ENCODE data around the gene XRRA1.
"Not testable (repeated sequence)": the region's sequence is repeated elsewhere in the genome, so short reads cannot be mapped to it uniquely, and the experiment has no call there.

The XRRA1 gene

DNA sequence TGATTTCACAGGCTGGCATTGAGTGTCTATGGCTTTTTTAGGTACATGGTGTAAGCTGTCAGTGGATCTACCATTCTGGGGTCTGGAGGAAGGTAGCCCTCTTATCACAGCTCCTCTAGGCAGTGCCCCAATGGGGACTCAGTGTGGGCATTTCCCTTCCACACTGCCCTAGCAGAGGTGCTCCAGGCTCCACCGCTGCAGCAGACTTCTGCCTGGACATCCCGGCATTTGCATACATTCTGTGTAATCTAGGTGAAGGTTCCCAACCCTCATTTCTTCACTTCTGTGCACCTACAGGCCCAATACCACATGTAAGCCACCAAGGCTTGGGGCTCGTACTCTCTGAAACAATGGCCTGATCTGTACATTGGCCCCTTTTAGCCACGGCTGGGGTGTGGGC is 122.0 kb downstream of the XRRA1 start:
- DNase-seq (ENCODE audit: low read depth) = no peak

DNA sequence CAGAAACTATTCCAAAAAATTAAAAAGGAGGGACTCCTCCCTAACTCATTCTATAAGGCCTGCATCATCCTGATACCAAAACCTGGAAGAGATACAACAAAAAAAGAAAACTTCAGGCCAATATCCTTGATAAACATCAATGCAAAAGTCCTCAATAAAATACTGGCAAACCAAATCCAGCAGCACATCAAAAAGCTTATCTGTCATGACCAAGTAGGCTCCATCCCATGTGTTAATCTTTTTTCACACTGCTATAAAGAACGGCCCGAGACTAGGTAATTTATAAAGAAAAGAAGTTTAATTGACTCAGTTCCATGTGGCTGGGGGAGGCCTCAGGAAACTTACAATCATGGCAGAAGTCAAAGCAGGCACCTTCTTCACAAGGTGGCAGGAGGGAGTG is 123.3 kb downstream of the XRRA1 start:
- not testable (repeated sequence) for DNase-seq (ENCODE audit: low read depth)

DNA sequence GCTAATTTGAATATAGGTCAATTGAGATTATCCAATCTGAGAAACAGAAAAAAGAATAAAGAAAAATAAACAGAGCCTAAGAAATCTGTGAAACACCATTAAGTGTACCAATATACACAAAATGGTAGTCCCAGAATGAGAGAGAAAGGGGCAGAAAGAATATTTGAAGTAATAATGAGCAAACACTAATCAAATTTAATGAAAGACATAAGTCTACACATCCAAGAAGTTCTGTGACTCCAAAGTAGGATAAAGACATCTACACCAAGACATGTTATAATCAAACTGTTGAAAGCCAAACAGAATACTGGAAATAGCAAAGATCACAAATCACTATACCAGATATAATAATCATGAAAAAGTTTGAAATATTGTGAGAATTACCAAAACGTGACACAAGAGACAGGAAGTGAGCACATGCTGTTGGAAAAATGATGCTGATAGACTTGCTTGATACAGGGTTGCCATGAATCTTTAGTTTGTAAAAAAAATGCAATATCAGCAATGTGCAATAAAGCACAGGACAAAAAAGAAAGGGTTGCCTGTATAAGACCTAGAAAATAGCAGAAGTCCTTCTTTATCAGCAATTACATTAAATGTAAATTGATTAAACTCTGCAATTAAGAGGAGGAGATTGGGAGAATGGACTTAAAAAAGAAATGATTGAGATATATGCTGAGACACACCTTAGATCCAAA is 124.5 kb downstream of the XRRA1 start:
- DNase-seq (ENCODE audit: low read depth) = no peak

DNA sequence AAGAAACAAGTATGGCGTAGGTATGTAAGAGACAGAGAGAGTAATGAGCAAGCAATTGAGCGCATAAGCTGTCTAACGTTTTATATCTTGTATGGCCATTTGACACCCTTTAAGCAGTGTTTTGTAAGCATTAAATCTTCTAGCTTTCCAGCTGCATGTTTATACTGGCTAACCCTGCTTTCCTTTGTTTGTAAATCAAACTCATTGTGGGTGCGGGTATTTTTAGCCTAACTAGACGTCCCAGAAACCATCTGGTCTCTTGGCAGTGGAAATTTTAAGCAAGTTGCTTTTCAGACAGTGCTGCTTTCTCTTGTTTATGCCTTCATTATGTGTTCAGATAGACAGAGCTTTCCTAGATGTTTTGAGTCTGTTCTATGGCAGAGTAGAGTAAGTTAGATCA is 126.7 kb downstream of the XRRA1 start:
- no peak for DNase-seq (ENCODE audit: low read depth)

DNA sequence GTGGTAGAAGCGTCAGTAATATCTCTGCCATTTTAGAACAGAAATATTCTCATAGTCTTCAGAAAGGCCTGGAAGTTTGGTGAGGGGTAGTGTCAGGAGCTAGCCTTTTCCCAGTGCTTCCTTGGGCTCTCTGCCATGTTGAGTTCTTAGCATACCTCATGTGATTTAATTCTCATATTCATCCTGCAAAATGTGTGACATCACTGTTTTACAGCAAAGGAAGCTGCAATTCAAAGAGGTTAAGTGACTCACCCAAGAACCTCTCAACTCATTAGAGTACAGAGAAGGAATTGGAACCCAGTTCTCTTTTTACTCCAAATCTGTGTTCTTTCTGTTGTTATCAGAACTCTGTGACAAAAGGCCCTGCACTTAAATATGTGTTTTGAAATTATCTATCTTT is 128.1 kb downstream of the XRRA1 start:
- DNase-seq (ENCODE audit: low read depth) = no peak

DNA sequence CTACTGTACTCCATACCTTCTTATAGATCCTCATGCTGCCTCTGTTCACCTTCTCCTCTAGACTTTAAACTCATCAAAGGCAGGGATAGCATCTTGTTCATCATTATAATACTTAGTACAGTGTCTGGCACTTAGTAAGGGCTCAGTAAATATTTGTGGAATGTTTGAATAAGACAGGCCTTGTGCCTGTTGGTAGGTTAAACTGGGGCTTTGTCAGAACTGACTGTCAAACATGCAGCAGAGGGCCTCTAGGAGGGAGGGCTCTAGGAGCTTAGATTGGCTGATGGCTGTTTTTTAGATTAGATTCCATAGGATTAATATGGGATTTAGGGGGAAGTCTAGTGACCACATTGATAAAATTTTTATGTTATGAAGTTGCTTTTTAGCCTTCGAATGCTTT is 129.5 kb downstream of the XRRA1 start:
- no peak for DNase-seq (ENCODE audit: low read depth)

DNA sequence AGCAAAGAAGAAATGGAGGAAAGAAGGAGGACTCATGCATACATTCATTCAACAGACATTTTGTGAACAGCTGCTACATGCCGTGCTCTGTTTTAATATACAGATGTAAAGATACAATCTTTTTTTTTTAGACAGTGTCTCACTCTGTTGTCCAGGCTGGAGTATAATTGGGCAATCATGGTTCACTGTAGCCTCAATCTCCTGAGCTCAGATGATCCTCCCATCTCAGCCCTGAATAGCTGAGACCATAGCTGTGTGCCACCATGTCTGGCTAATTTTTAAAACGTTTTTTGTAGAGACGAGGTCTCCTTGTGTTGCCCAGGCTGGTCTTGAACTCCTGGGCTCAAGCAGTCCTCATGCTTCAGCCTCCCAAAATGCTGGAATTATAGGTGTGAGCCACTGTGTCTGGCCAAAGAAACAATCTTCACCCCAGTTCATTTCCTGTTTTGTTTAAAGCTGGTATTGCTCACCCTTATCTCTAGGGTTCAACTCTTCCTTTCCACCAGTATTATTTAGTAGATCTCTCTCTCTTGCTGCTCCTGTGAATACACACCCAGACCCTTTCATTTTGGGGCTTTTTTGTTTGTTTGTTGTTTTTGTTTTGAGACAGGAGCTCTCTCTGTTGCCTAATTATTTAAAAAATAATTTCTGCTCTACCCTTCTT is 130.5 kb downstream of the XRRA1 start:
- no peak for DNase-seq (ENCODE audit: low read depth)

DNA sequence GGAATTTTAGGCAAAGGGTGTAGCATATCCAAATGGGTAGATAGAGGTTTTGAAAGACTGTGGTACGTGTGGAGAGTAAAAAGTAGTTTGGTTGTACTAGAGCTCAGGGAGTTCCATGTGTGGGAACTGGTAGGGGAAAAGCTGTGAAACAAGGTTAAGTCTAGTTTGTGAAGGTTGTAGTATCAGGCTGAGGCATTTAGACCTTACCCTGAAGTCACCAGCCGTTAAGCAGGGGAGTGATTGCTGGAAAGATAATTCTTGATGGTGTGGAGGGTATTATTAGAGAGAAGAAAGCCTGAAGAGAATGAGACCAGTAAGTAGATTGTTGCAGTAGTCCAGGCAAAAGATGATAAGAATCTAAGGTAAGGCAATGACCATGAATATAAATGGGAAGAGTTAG is 132.2 kb downstream of the XRRA1 start:
- DNase-seq (ENCODE audit: low read depth) = no peak

DNA sequence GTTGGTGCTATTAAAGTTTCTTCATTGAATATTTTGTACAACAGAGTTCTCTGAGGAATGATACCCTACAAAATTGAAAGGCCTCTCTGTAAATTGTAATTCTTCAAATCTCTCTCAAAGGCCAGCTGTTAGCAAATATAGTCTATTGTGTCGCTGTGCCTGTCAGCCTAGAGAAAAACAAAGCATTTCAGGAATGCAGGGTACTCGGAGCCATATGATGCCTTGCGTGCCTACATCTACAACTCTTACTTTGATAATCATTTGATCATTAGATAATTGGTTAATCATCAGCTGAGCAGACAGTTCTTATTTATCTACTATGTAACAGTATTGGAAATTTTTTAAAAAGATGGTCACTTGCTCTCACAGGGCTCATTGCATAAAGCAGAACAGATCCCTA is 132.9 kb downstream of the XRRA1 start:
- DNase-seq (ENCODE audit: low read depth) = no peak

DNA sequence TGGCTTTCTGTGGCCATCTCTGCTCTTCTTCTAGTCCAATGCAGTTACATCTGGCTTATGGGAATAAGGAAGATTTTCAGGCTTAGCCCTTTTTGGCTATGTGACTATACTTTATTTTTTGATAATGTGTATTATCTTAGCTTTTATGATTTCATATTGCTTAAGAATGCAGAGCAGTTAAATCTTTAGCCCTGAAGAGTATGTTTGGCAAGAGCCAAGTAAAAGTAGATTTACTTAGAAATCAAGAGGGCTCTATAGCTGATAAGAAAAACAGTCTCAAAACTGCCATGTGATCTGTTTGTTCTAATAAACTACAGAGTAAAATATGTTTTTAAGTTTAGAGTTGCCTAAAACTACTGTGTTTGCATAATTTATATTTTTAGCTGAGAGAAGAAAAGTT is 139.1 kb downstream of the XRRA1 start:
- DNase-seq (ENCODE audit: low read depth) = no peak

DNA sequence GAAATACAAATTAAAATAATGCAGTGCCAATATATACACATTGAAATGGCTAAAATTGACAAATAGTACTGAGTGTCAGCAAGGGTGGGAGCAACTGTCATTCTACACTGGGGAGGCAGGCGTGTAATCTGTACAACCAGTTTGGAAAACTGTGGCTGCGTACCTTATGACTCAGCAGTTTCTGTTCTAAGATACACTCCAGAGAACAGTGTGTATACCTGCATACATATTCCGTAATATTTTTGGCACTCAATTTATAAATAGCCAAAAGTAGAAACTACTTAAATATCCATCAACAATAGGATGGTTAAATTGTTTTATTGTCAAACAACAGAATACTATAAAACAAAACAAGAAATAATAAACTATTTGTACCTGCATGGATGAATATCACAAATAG is 142.6 kb downstream of the XRRA1 start:
- no peak for DNase-seq (ENCODE audit: low read depth)

DNA sequence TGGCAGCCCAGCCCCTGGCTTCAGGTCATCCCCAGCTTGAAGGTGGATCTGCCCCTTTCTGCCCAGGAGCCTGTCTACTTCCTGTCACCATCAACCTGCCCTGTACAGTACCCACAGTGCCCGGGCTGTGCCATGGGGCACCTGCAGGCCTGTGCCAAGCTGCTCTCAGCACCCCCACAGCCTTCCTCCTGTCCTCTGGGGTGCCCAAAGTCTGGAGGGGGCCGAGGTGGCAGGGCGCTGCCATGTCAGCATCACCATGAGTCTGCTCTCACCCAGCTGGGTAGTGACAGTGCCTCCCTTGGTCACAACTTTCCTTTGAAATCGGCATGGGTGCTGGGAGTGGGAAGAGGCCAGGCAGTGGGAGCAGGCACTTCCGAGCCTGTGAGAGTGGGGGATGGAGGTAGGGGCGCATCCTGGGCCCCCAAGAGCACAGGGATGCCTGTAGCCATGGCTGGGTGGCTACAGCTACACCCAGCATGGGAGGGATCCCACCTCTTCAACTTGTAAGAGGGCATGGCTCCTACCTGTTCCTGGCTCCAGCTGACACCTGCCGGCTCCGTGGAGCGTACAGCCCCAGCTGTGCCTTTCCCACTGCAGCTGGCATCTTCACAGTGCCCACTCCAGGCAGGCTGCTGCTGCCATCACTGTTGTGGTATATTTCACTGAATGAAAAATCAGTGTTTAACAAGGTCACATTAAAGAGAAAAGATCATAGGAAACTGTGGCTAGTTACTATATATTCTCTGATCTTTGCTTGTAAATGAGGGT is 157.4 kb downstream of the XRRA1 start:
- no peak for DNase-seq (ENCODE audit: low read depth)
